Activated T-cell treated with anti-CD3 and anti-CD28 coated beads, Interleukin-2, amount 50 U/mL, for 72 hours (primary cell): ENCODE results near the gene LCNL1. TPM values are rescaled to one million over a fixed set of nuclear protein-coding genes. Genes with fewer than 3 reads are reported as not detected.

ENCODE experiments used
- ATAC-seq, 2 donors: fragments of 150-1000 bp; cut with Tn5 transposase; replicated peaks in 1 of 2; 2 replicates each; pipeline ENCODE4 v1.10.0; 2021; ENCODE audit warnings: moderate library complexity in 2 of 2, mild to moderate bottlenecking in 1 of 2
- DNase-seq, 2 donors: peaks; one replicate each; pipeline ENCODE4 v3.0.0; 2021 to 2022; ENCODE audit warnings: mixed read lengths in 1 of 2
- H3K27ac Mint-ChIP-seq: one replicate; pipeline ENCODE4 v1.8.0; 2022; ENCODE audit warnings: mild to moderate bottlenecking, moderate library complexity, mixed read lengths
- H3K27me3 Mint-ChIP-seq: one replicate; pipeline ENCODE4 v1.8.0; 2022; ENCODE audit warnings: low read depth, mixed read lengths
- H3K36me3 Mint-ChIP-seq, 2 donors: one replicate each; pipeline ENCODE4 v1.8.0; 2022; ENCODE audit warnings: mixed read lengths in 2 of 2, mild to moderate bottlenecking in 1 of 2; ENCODE audit not compliant: insufficient read depth in 2 of 2
- H3K4me1 Mint-ChIP-seq: one replicate; pipeline ENCODE4 v1.8.0; 2022; ENCODE audit warnings: low read depth, mixed read lengths
- H3K4me3 Mint-ChIP-seq, 2 donors: one replicate each; pipeline ENCODE4 v1.8.0; 2022; ENCODE audit warnings: mild to moderate bottlenecking in 2 of 2, mixed read lengths in 2 of 2, moderate library complexity in 2 of 2
- H3K9me3 Mint-ChIP-seq, 2 donors: one replicate each; pipeline ENCODE4 v1.8.0; 2022; ENCODE audit warnings: mixed read lengths in 2 of 2
- total RNA-seq, 2 donors: library from RNA; stranded (reverse); gene quantifications; one replicate each; pipeline ENCODE4 v1.2.3, GENCODE V29; 2022

Gene LCNL1
- total RNA-seq, 2 donors from 2014 or later, result not detected

- Mint-ChIP-seq H3K4me1 (peaks cover 11% of the 10 kb centered on the region), H3K27ac (no peak overlapping the region), H3K9me3 (no peaks in the 10 kb centered on the region), H3K4me3 (peak overlapping the region in 1 of 2 donors; percentile 29), H3K27me3 (no peaks in the 10 kb centered on the region), H3K36me3 (no peaks in the 10 kb centered on the region)
- ATAC-seq (peak; percentile 60 to 62), DNase-seq (peak; percentile 75 to 78)
Measured at GRCh38 chr9:136978073-136978864, 4.5 kb upstream of the LCNL1 start.

GRCh38 chr9:136978865-136979544 is 3.8 kb upstream of the LCNL1 start:
- Mint-ChIP-seq H3K27ac (no peak overlapping the region), H3K4me1 (peaks cover 11% of the 10 kb centered on the region), H3K9me3 (no peaks in the 10 kb centered on the region), H3K27me3 (peaks cover 5% of the 10 kb centered on the region), H3K36me3 (no peaks in the 10 kb centered on the region), H3K4me3 (no peak overlapping the region)
- DNase-seq, result no peak
- ATAC-seq, result peak in 1 of 2 donors; percentile 8

- Mint-ChIP-seq H3K4me1 (peaks cover 11% of the 10 kb centered on the region), H3K36me3 (no peaks in the 10 kb centered on the region), H3K4me3 (no peak overlapping the region), H3K9me3 (no peaks in the 10 kb centered on the region), H3K27ac (no peak overlapping the region), H3K27me3 (peaks cover 9% of the 10 kb centered on the region)
- ATAC-seq (no peak), DNase-seq (no peak)
Measured at GRCh38 chr9:136979769-136980587, 2.8 kb upstream of the LCNL1 start.

- no peaks in the 10 kb centered on the region for H3K9me3 Mint-ChIP-seq
- ATAC-seq (no peak), DNase-seq (no peak)
- H3K4me3 Mint-ChIP-seq, result no peak overlapping the region
- H3K27me3 Mint-ChIP-seq, result peaks cover 9% of the 10 kb centered on the region
- peaks cover 5% of the 10 kb centered on the region for H3K4me1 Mint-ChIP-seq
- H3K36me3 Mint-ChIP-seq, result no peaks in the 10 kb centered on the region
- no peak overlapping the region for H3K27ac Mint-ChIP-seq
Measured at GRCh38 chr9:136980669-136981478, 1.9 kb upstream of the LCNL1 start.

- H3K4me1 Mint-ChIP-seq, result no peaks in the 10 kb centered on the region
- ATAC-seq (no peak), DNase-seq (no peak)
- H3K27ac Mint-ChIP-seq, result no peak overlapping the region
- H3K27me3 Mint-ChIP-seq, result peaks cover 14% of the 10 kb centered on the region
- H3K9me3 Mint-ChIP-seq, result no peaks in the 10 kb centered on the region
- no peak overlapping the region for H3K4me3 Mint-ChIP-seq
- H3K36me3 Mint-ChIP-seq, result no peaks in the 10 kb centered on the region
Measured at GRCh38 chr9:136981588-136982231, 1.1 kb upstream of the LCNL1 start.

- Mint-ChIP-seq H3K4me3 (no peak overlapping the region), H3K9me3 (no peaks in the 10 kb centered on the region), H3K36me3 (no peaks in the 10 kb centered on the region), H3K27ac (no peak overlapping the region), H3K27me3 (peaks cover 14% of the 10 kb centered on the region), H3K4me1 (no peaks in the 10 kb centered on the region)
- ATAC-seq (no peak), DNase-seq (no peak)
Measured at GRCh38 chr9:136983167-136983566, 374 bp downstream of the LCNL1 start.

GRCh38 chr9:136983656-136984314 is 992 bp downstream of the LCNL1 start:
- ATAC-seq, result no peak
- H3K27me3 Mint-ChIP-seq, result peaks cover 14% of the 10 kb centered on the region
- H3K4me3 Mint-ChIP-seq, result no peak overlapping the region
- no peak overlapping the region for H3K27ac Mint-ChIP-seq
- H3K9me3 Mint-ChIP-seq, result no peaks in the 10 kb centered on the region
- DNase-seq, result no peak
- no peaks in the 10 kb centered on the region for H3K36me3 Mint-ChIP-seq
- no peaks in the 10 kb centered on the region for H3K4me1 Mint-ChIP-seq

GRCh38 chr9:136984464-136985026 is 1.8 kb downstream of the LCNL1 start:
- Mint-ChIP-seq H3K27ac (no peak overlapping the region), H3K36me3 (no peaks in the 10 kb centered on the region), H3K9me3 (no peaks in the 10 kb centered on the region), H3K4me1 (no peaks in the 10 kb centered on the region), H3K27me3 (peaks cover 14% of the 10 kb centered on the region), H3K4me3 (no peak overlapping the region)
- ATAC-seq (no peak), DNase-seq (no peak)

GRCh38 chr9:136985027-136985602 is 2.3 kb downstream of the LCNL1 start:
- no peak overlapping the region for H3K4me3 Mint-ChIP-seq
- H3K36me3 Mint-ChIP-seq, result no peaks in the 10 kb centered on the region
- H3K27me3 Mint-ChIP-seq, result peaks cover 14% of the 10 kb centered on the region
- H3K27ac Mint-ChIP-seq, result no peak overlapping the region
- H3K9me3 Mint-ChIP-seq, result no peaks in the 10 kb centered on the region
- H3K4me1 Mint-ChIP-seq, result no peaks in the 10 kb centered on the region
- DNase-seq, result no peak
- peak in 1 of 2 donors; percentile 25 for ATAC-seq

- no peaks in the 10 kb centered on the region for H3K9me3 Mint-ChIP-seq
Measured at GRCh38 chr9:136985853-136986252, 3.1 kb downstream of the LCNL1 start.

GRCh38 chr9:136988872-136989271 is 6.1 kb downstream of the LCNL1 start:
- H3K4me3 Mint-ChIP-seq, result no peak overlapping the region
- H3K9me3 Mint-ChIP-seq, result no peaks in the 10 kb centered on the region
- H3K36me3 Mint-ChIP-seq, result no peaks in the 10 kb centered on the region

More at GRCh38 chr9:136985853-136986252, 3.1 kb downstream of the LCNL1 start:
- no peak for ATAC-seq
- H3K36me3 Mint-ChIP-seq, result no peaks in the 10 kb centered on the region
- DNase-seq, result no peak
- H3K27me3 Mint-ChIP-seq, result peaks cover 14% of the 10 kb centered on the region
- H3K4me1 Mint-ChIP-seq, result no peaks in the 10 kb centered on the region
- H3K4me3 Mint-ChIP-seq, result no peak overlapping the region
- no peak overlapping the region for H3K27ac Mint-ChIP-seq

More at GRCh38 chr9:136988872-136989271, 6.1 kb downstream of the LCNL1 start:
- no peak for DNase-seq
- no peak for ATAC-seq
- Mint-ChIP-seq H3K27me3 (peaks cover 10% of the 10 kb centered on the region), H3K27ac (no peak overlapping the region), H3K4me1 (peaks cover 13% of the 10 kb centered on the region)
